Activated CD4-positive, alpha-beta T cell treated with anti-CD3 and anti-CD28 coated beads, Interleukin-2, amount 50 U/mL, for 48 hours (primary cell): ENCODE data around the gene LRRC7.

Experiments used
- DNase-seq, 2 experiments: peaks; one replicate each; pipeline ENCODE4 v3.0.0-alpha.2; 2020

The LRRC7 gene

GRCh38 chr1:70048336-70049094 lies 480.8 kb downstream of the LRRC7 start:
- no peak for DNase-seq

- DNase-seq, result no peak
Observed at GRCh38 chr1:70051926-70052325, 484.2 kb downstream of the LRRC7 start.

GRCh38 chr1:70057500-70057899 lies 489.8 kb downstream of the LRRC7 start:
- no peak for DNase-seq

GRCh38 chr1:70061231-70061630 lies 493.5 kb downstream of the LRRC7 start:
- DNase-seq, result no peak

- DNase-seq, result no peak
Observed at GRCh38 chr1:70063861-70064260, 496.1 kb downstream of the LRRC7 start.

- DNase-seq, result no peak
Observed at GRCh38 chr1:70066711-70067110, 499.0 kb downstream of the LRRC7 start.

- no peak for DNase-seq
Observed at GRCh38 chr1:70071601-70072000, 503.9 kb downstream of the LRRC7 start.

- no peak for DNase-seq
Observed at GRCh38 chr1:70072231-70072751, 504.6 kb downstream of the LRRC7 start.

- no peak for DNase-seq
Observed at GRCh38 chr1:70075761-70076160, 508.0 kb downstream of the LRRC7 start.

GRCh38 chr1:70077066-70077465 lies 509.3 kb downstream of the LRRC7 start:
- no peak for DNase-seq

- no peak for DNase-seq
Observed at GRCh38 chr1:70079546-70079945, 511.8 kb downstream of the LRRC7 start.

- DNase-seq, result no peak
Observed at GRCh38 chr1:70083519-70083918, 515.8 kb downstream of the LRRC7 start.

GRCh38 chr1:70084314-70084915 lies 516.7 kb downstream of the LRRC7 start:
- no peak for DNase-seq

GRCh38 chr1:70085521-70085920 lies 517.8 kb downstream of the LRRC7 start:
- no peak for DNase-seq

- DNase-seq, result no peak
Observed at GRCh38 chr1:70086897-70087296, 519.2 kb downstream of the LRRC7 start.

GRCh38 chr1:70090141-70090540 lies 522.4 kb downstream of the LRRC7 start:
- DNase-seq, result no peak

- DNase-seq, result no peak
Observed at GRCh38 chr1:70090875-70091274, 523.2 kb downstream of the LRRC7 start.

GRCh38 chr1:70091811-70092210 lies 524.1 kb downstream of the LRRC7 start:
- DNase-seq, result no peak

GRCh38 chr1:70092526-70092925 lies 524.8 kb downstream of the LRRC7 start:
- no peak for DNase-seq

- no peak for DNase-seq
Observed at GRCh38 chr1:70093250-70093975, 525.7 kb downstream of the LRRC7 start.

GRCh38 chr1:70101231-70101630 lies 533.5 kb downstream of the LRRC7 start:
- DNase-seq, result no peak

GRCh38 chr1:70101774-70102173 lies 534.1 kb downstream of the LRRC7 start:
- DNase-seq, result no peak

- DNase-seq, result no peak
Observed at GRCh38 chr1:70103770-70104169, 536.0 kb downstream of the LRRC7 start.

- DNase-seq, result no peak
Observed at GRCh38 chr1:70109241-70109640, 541.5 kb downstream of the LRRC7 start.
